A549 treated with AZD2906 at 1 μM for 4 hours (cell line): ENCODE results near the gene VAMP8. TPM values are rescaled to one million over a fixed set of nuclear protein-coding genes. Genes with fewer than 3 reads are reported as not detected.

Experiments used
- total RNA-seq: library from RNA; stranded (reverse); fragments of 200-300 nt; extraction: Qiagen RNA extraction; gene quantifications from 5 replicates; pipeline ENCODE4 v1.2.3, GENCODE V29; 2022

VAMP8 gene
- 14.8 to 19.3 TPM (median 16.2 TPM) in 5 replicates for total RNA-seq

DNA sequence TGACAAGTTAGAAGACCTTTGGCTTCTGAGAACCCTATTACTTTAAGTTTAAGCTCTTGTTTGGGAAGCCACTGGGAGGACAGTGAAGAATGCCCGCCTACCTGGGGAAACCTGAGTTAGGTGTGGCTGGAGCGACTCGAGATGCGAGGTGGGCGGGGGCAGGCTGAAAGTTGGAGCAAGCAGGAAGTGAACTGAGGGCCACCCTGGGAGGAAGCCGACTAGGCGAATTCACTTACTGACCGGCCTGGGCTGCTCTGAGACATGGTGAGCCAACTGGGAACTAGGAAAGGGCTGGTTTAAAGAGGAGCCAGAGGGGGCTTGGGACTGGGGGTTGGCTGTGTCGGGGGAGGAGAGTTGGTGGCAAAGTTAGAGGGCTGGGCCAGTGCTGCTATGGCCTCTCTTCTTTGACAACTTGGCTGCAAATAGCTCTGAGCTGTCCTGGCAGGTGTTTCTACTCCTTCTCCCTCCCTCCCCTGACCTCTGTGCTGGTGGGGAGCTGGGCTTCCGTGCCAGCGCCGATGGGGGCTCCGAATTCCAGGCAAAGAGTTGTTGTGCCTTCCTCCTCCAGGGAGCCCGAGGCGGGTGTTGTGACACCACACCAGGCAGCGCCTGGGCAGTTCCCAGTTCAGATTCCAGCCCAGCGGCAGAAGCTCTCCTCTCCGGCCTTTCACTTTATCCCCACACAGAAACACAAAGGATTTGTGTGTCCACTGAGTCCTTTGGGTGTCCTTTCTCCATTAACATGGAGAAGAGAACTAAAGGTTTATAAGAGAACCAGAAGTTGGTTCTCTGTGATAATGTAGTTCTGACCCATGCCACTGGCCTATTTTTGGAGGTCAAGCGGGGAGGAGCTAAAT, at the start of gene VAMP8:
VAMP8 (plus strand) TSS at position 201 of the 857 bp plus-strand sequence; CDS start at position 262, 61 bp downstream.

GRCh38 chr2:85538507-85539360, 38.7 kb upstream of the VAMP8 start, which contains the start of gene MAT2A:
Gene MAT2A, plus strand, starts transcription at chr2:85539168. Its CDS starts 120 bp downstream, at chr2:85539288.

DNA sequence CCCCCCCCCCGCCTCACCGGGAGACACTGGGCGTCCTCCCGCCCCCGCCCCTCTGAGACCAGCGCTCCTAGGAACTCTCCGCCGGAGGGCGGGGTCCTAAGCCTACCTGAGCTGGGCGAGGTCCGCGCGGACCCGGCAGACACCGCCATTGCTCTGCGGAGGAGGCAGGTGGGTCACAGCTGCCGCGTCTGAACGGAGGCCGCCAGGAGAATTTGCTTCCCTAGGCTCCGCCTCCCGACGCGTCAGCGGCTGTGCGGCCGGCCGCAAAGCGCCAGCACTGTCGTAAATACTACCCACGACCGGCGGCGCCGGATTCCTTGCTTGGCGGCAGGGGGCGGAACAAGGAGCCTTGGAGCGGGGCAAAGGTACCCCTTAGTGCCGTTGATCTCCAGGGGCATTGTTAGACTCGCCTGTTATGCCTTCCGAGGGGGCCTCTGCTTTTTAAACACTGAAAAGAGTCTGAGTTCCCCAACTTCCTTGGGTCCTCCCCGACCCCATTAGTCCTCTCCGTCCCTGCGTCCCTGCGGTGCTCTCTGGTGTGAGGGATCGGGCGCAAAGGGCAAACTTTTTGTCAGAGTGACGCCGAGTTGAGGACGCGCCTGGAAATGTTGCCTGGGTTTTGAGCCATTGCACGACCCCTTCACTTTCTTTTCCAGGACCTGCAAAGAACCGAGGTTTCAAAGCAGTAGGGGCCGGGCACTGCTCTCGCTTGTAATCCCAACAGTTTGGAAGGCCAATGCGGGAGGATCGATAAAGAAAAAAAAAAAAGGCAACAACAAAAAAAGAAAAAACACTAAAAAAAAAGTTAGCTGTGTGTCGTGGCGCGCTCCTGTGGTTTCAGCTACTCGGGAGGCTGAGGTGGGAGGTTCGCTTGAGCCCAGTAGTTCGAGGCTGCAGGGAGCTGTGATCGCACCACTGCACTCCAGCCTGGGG, 15.8 kb upstream of the VAMP8 start, which contains the start of gene GGCX:
GGCX (minus strand) TSS at position 214 of the 933 bp plus-strand sequence; CDS start at position 149, 65 bp downstream.

GRCh38 chr2:85584354-85584856, 7.0 kb downstream of the VAMP8 start, which contains the start of gene VAMP5:
Gene VAMP5, plus strand, starts transcription at chr2:85584431. Its CDS starts 60 bp downstream, at chr2:85584491.

GRCh38 chr2:85595301-85596025, 18.1 kb downstream of the VAMP8 start, which contains the start of gene RNF181:
Gene RNF181, plus strand, starts transcription at chr2:85595745. Its CDS starts 19 bp downstream, at chr2:85595764.

GRCh38 chr2:85602476-85603234, 25.3 kb downstream of the VAMP8 start, which contains the start of gene TMEM150A:
Gene TMEM150A, minus strand, starts transcription at chr2:85602698. Its CDS starts 750 bp downstream, at chr2:85601948.

GRCh38 chr2:85611705-85612587, 34.6 kb downstream of the VAMP8 start, which contains the start of gene C2orf68:
Gene C2orf68, minus strand, starts transcription at chr2:85612066. Its CDS starts 82 bp downstream, at chr2:85611984.

Other genes starting within 250 kb of the VAMP8 start
- 84.4 to 110 TPM (median 95.0 TPM) in 5 replicates for gene TGOLN2, start 249.6 kb upstream of the VAMP8 start, total RNA-seq
- gene RETSAT, start 223.1 kb upstream of the VAMP8 start, total RNA-seq, result 53.9 to 56.5 TPM (median 55.0 TPM) in 5 replicates
- 9.2 to 11.7 TPM (median 10.0 TPM) in 5 replicates for gene ELMOD3, start 222.8 kb upstream of the VAMP8 start, total RNA-seq
- gene CAPG, start 167.2 kb upstream of the VAMP8 start, total RNA-seq, result 91.3 to 121 TPM (median 106 TPM) in 5 replicates
- 0.60 to 0.96 TPM (median 0.80 TPM) in 5 replicates for gene SH2D6, start 158.9 kb upstream of the VAMP8 start, total RNA-seq
- gene MAT2A, start 38.4 kb upstream of the VAMP8 start, total RNA-seq, result 540 to 610 TPM (median 553 TPM) in 5 replicates
- gene GGCX, start 16.1 kb upstream of the VAMP8 start, total RNA-seq, result 40.5 to 44.4 TPM (median 42.6 TPM) in 5 replicates
- 0.09 to 0.53 TPM (median 0.16 TPM) in 3 of 5 replicates, not detected in the others for gene VAMP5, start 6.8 kb downstream of the VAMP8 start, total RNA-seq
- gene RNF181, start 18.2 kb downstream of the VAMP8 start, total RNA-seq, result 169 to 199 TPM (median 193 TPM) in 5 replicates
- 12.3 to 17.2 TPM (median 16.1 TPM) in 5 replicates for gene TMEM150A, start 25.1 kb downstream of the VAMP8 start, total RNA-seq
- gene C2orf68, start 34.5 kb downstream of the VAMP8 start, total RNA-seq, result 19.6 to 28.7 TPM (median 26.5 TPM) in 5 replicates
- 68.0 to 79.7 TPM (median 72.8 TPM) in 5 replicates for gene USP39, start 38.6 kb downstream of the VAMP8 start, total RNA-seq
- gene SFTPB, start 90.6 kb downstream of the VAMP8 start, total RNA-seq, result 0.10 to 0.25 TPM (median 0.12 TPM) in 5 replicates
- gene GNLY, start 116.8 kb downstream of the VAMP8 start, total RNA-seq, result 0.20 to 0.45 TPM (median 0.35 TPM) in 4 of 5 replicates, not detected in the other
- 19.8 to 30.1 TPM (median 27.1 TPM) in 5 replicates for gene ATOH8, start 176.4 kb downstream of the VAMP8 start, total RNA-seq